HepG2 (cell line): ENCODE results near the gene CAD. TPM values are rescaled to one million over a fixed set of nuclear protein-coding genes. Genes with fewer than 3 reads are reported as not detected.
A peak's percentile ranks its signal among the peaks of the same experiment; 100 is the strongest.

Experiments
- CBX5 ChIP-seq: sonication (generic); formaldehyde crosslinking; IDR thresholded peaks from 2 replicates; pipeline ENCODE4 v1.4.0; 2020; ENCODE audit warnings: missing genetic modification reagents, borderline replicate concordance
- CEBPB ChIP-seq: IDR thresholded peaks from 2 replicates; pipeline ENCODE4 v1.6.1; 2011; ENCODE audit warnings: low read depth, low read length, improper control_type of control experiment, borderline replicate concordance
- E2F1 ChIP-seq: sonication (generic); formaldehyde crosslinking; IDR thresholded peaks from 2 replicates; pipeline ENCODE4 v1.5.0; 2020; ENCODE audit warnings: missing genetic modification reagents
- GATAD1 ChIP-seq: IDR thresholded peaks from 2 replicates; pipeline ENCODE4 v1.6.1; 2016; ENCODE audit warnings: missing genetic modification reagents, missing compliant biosample characterization
- GRHL1 ChIP-seq: sonication (generic); formaldehyde crosslinking; conservative IDR thresholded peaks from 2 replicates; pipeline ENCODE4 v1.8.0; 2022; ENCODE audit warnings: missing genetic modification reagents
- HMGXB4 ChIP-seq, 2 experiments: sonication (generic) in 1 of 2; formaldehyde crosslinking in 1 of 2; IDR thresholded peaks; 2 replicates each; pipeline versions ENCODE4 v1.4.0 to v1.6.1; 2018 to 2020; ENCODE audit warnings: missing genetic modification reagents in 2 of 2, borderline replicate concordance in 1 of 2, low read depth in 1 of 2, mild to moderate bottlenecking in 1 of 2, missing biosample characterization in 1 of 2
- MED1 ChIP-seq: sonication (generic); formaldehyde crosslinking; IDR thresholded peaks from 2 replicates; pipeline ENCODE4 v1.4.0; 2020; ENCODE audit warnings: missing genetic modification reagents
- RFX3 ChIP-seq: IDR thresholded peaks from 2 replicates; pipeline ENCODE4 v1.6.1; 2016; ENCODE audit warnings: missing biosample characterization, missing genetic modification reagents
- SNAPC2 ChIP-seq: sonication (generic); formaldehyde crosslinking; IDR thresholded peaks from 2 replicates; pipeline ENCODE4 v1.8.1; 2022; ENCODE audit warnings: mild to moderate bottlenecking, missing genetic modification reagents
- ZNF207 ChIP-seq: fragments of 450-650 bp; IDR thresholded peaks from 2 replicates; pipeline ENCODE4 v1.6.1; 2016; ENCODE audit warnings: antibody characterized with exemption, borderline replicate concordance
- ZNF317 ChIP-seq: sonication (generic); formaldehyde crosslinking; IDR thresholded peaks from 2 replicates; pipeline ENCODE4 v1.5.0; 2020; ENCODE audit warnings: mild to moderate bottlenecking, missing genetic modification reagents
- ZXDC ChIP-seq: sonication (generic); formaldehyde crosslinking; IDR thresholded peaks from 2 replicates; pipeline ENCODE4 v1.5.0; 2020; ENCODE audit warnings: mild to moderate bottlenecking, missing genetic modification reagents
- polyA plus RNA-seq, 8 experiments: library from polyadenylated mRNA; depleted of rRNA in 3 of 8; stranded (reverse) in 7 of 8; unstranded in 1 of 8; fragments of >200 nt; fragmentation: Illumina TruSeq in 4 of 8; extraction: Trizol in 4 of 8; gene quantifications; 2 replicates each; pipeline versions ENCODE4 v1.2.1 to v1.2.3, GENCODE V29; 2011 to 2016; ENCODE audit warnings: low read depth in 4 of 8, missing spikeins in 1 of 8, mixed read lengths in 1 of 8; ENCODE audit not compliant: insufficient read depth in 1 of 8
- total RNA-seq, 5 experiments: library from RNA; depleted of rRNA; stranded (reverse); fragments of >200 nt; fragmentation: Illumina TruSeq; extraction: Trizol; gene quantifications; 2 replicates each; pipeline ENCODE4 v1.2.3, GENCODE V29; 2016; ENCODE audit warnings: low read depth in 1 of 5
- TF ChIP-seq, protein P1 (sequence below): sonication (generic); formaldehyde crosslinking; IDR thresholded peaks from 2 replicates; pipeline ENCODE4 v1.4.0; 2020; ENCODE audit warnings: missing genetic modification reagents
- TF ChIP-seq, protein P2 (sequence below): IDR thresholded peaks from 2 replicates; pipeline ENCODE4 v1.6.1; 2016; ENCODE audit warnings: missing biosample characterization, missing genetic modification reagents, low read depth

Gene CAD
- total and polyA plus RNA-seq, 2 of the 13 experiments (the other 11 are each of a cell fraction or from before 2014, with no cell fraction given) = 21.7 to 37.0 TPM

- TF ChIP-seq CBX5 (no peak), MED1 (peak; percentile 28; the same call in 1 of the 2 replicates), GRHL1 (CRISPR knock-in tag) (no peak), ZNF317 (CRISPR knock-in tag) (0 out of 2 replicates have a peak, but pooled peaks have one; percentile 6), E2F1 (CRISPR knock-in tag) (no peak), RFX3 (CRISPR knock-in tag) (no peak), HMGXB4 (CRISPR knock-in tag; IDR thresholded peaks at IDR 0.05; ENCODE audit: borderline replicate concordance in 1 of 2, low read depth in 1 of 2) (0 out of 4 replicates have a peak, but pooled peaks of 1 of the 2 experiments have one; percentile 33), ZNF207 (no peak), ZXDC (no peak), SNAPC2 (no peak), CEBPB (peak; percentile 78), GATAD1 (CRISPR knock-in tag) (0 out of 2 replicates have a peak, but pooled peaks have one; percentile 15)
- TF ChIP-seq, protein P1, sequence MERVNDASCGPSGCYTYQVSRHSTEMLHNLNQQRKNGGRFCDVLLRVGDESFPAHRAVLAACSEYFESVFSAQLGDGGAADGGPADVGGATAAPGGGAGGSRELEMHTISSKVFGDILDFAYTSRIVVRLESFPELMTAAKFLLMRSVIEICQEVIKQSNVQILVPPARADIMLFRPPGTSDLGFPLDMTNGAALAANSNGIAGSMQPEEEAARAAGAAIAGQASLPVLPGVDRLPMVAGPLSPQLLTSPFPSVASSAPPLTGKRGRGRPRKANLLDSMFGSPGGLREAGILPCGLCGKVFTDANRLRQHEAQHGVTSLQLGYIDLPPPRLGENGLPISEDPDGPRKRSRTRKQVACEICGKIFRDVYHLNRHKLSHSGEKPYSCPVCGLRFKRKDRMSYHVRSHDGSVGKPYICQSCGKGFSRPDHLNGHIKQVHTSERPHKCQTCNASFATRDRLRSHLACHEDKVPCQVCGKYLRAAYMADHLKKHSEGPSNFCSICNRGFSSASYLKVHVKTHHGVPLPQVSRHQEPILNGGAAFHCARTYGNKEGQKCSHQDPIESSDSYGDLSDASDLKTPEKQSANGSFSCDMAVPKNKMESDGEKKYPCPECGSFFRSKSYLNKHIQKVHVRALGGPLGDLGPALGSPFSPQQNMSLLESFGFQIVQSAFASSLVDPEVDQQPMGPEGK (CRISPR knock-in tag) = no peak
- TF ChIP-seq, protein P2, sequence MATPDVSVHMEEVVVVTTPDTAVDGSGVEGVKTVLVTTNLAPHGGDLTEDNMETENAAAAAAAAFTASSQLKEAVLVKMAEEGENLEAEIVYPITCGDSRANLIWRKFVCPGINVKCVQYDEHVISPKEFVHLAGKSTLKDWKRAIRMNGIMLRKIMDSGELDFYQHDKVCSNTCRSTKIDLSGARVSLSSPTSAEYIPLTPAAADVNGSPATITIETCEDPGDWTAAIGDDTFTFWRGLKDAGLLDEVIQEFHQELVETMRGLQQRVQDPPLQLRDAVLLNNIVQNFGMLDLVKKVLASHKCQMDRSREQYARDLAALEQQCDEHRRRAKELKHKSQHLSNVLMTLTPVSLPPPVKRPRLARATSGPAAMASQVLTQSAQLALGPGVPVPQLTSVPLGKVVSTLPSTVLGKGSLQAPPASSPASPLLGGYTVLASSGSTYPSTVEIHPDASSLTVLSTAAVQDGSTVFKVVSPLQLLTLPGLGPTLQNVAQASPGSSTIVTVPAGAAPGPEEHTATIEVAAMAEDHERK (CRISPR knock-in tag) = no peak
Observed at GRCh38 chr2:27209621-27210401, 7.4 kb upstream of the CAD start (continued).
